SHP77 (cell line): ENCODE data around the gene OCIAD2.
"Not testable (repeated sequence)": the region's sequence is repeated elsewhere in the genome, so short reads cannot be mapped to it uniquely, and the experiment has no call there.

Experiments
- DNase-seq, 2 experiments: peaks; one replicate each; lab custom pipeline; 2025; lab: John Stamatoyannopoulos, UW

Gene OCIAD2

GRCh38 chr4:48906206-48907173 is at the start of gene OCIAD2:
TSS of gene OCIAD2 (minus strand) at chr4:48906774. CDS start at chr4:48904549, 2,225 bp downstream.
- DNase-seq, result peak; percentile 52 to 68

- DNase-seq, result no peak
Observed at GRCh38 chr4:48954314-48954713, 47.7 kb upstream of the OCIAD2 start.

GRCh38 chr4:48949518-48950219 is 43.1 kb upstream of the OCIAD2 start:
- DNase-seq, result no peak

GRCh38 chr4:48949086-48949485 is 42.5 kb upstream of the OCIAD2 start:
- DNase-seq, result no peak

- DNase-seq, result no peak
Observed at GRCh38 chr4:48947731-48948130, 41.2 kb upstream of the OCIAD2 start.

GRCh38 chr4:48945981-48946380 is 39.4 kb upstream of the OCIAD2 start:
- no peak for DNase-seq

GRCh38 chr4:48944756-48945241 is 38.2 kb upstream of the OCIAD2 start:
- DNase-seq, result no peak

GRCh38 chr4:48944252-48944651 is 37.7 kb upstream of the OCIAD2 start:
- DNase-seq, result no peak

GRCh38 chr4:48943387-48943786 is 36.8 kb upstream of the OCIAD2 start:
- DNase-seq, result peak in 1 of 2 experiments; percentile 25

GRCh38 chr4:48939785-48940184 is 33.2 kb upstream of the OCIAD2 start:
- DNase-seq, result no peak

GRCh38 chr4:48938831-48939230 is 32.3 kb upstream of the OCIAD2 start:
- no peak for DNase-seq

GRCh38 chr4:48937033-48937432 is 30.5 kb upstream of the OCIAD2 start:
- DNase-seq, result no peak

- DNase-seq, result no peak
Observed at GRCh38 chr4:48931459-48931858, 24.9 kb upstream of the OCIAD2 start.

- no peak for DNase-seq
Observed at GRCh38 chr4:48930654-48931053, 24.1 kb upstream of the OCIAD2 start.

- no peak for DNase-seq
Observed at GRCh38 chr4:48924416-48924815, 17.8 kb upstream of the OCIAD2 start.

- not testable (repeated sequence) for DNase-seq
Observed at GRCh38 chr4:48923065-48923464, 16.5 kb upstream of the OCIAD2 start.

- no peak for DNase-seq
Observed at GRCh38 chr4:48914311-48914710, 7.7 kb upstream of the OCIAD2 start.

- DNase-seq, result no peak
Observed at GRCh38 chr4:48913346-48913745, 6.8 kb upstream of the OCIAD2 start.

- no peak for DNase-seq
Observed at GRCh38 chr4:48912349-48912748, 5.8 kb upstream of the OCIAD2 start.

GRCh38 chr4:48910511-48910910 is 3.9 kb upstream of the OCIAD2 start:
- no peak for DNase-seq

GRCh38 chr4:48909697-48910096 is 3.1 kb upstream of the OCIAD2 start:
- no peak for DNase-seq

- DNase-seq, result no peak
Observed at GRCh38 chr4:48908687-48909086, 2.1 kb upstream of the OCIAD2 start.
